Lower leg skin (tissue), 3 donors: ENCODE measurements around the gene MMP2.

ENCODE experiments used
- CTCF ChIP-seq, 3 donors: fragments of 450-650 bp; IDR thresholded peaks; one replicate each; pipeline ENCODE4 v1.5.1; 2016; ENCODE audit warnings: antibody characterized with exemption in 3 of 3, mild to moderate bottlenecking in 3 of 3, moderate library complexity in 2 of 3
- POLR2A ChIP-seq, 2 donors: fragments of 450-650 bp; IDR thresholded peaks; one replicate each; pipeline ENCODE4 v1.6.1; 2016 to 2017; ENCODE audit warnings: antibody characterized with exemption in 2 of 2, mild to moderate bottlenecking in 1 of 2, moderate library complexity in 1 of 2

- TF ChIP-seq CTCF (IDR thresholded peaks at IDR 0.05): no peak
- no peak for TF ChIP-seq POLR2A (IDR thresholded peaks at IDR 0.05)
Observed at GRCh38 chr16:55462241-55462640, 16.8 kb upstream of the MMP2 start.
